ACHN (cell line): ENCODE measurements around the gene OR2M7.
"Not testable (repeated sequence)": the region's sequence is repeated elsewhere in the genome, so short reads cannot be mapped to it uniquely, and the experiment has no call there.

Experiments used
- DNase-seq: peaks from one replicate; pipeline ENCODE4 v3.0.0-alpha.2; 2015
- in situ Hi-C: cut with HindIII; loops from 2 replicates; pipeline ENCODE4 v1.10.0; 2017; ENCODE audit warnings: low sequenced_read_pairs, low pct_ligation_motif_present, low pct_unique_long_range_greater_than_20kb

Gene OR2M7, protein sequence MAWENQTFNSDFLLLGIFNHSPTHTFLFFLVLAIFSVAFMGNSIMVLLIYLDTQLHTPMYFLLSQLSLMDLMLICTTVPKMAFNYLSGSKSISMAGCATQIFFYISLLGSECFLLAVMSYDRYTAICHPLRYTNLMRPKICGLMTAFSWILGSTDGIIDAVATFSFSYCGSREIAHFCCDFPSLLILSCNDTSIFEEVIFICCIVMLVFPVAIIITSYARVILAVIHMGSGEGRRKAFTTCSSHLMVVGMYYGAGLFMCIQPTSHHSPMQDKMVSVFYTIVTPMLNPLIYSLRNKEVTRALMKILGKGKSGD

GRCh38 chr1:248324468-248324867 is at the start of gene OR2M7:
Gene OR2M7 (minus strand): TSS chr1:248324568. CDS start chr1:248324568, 0 bp downstream.
- DNase-seq = no peak
- in situ Hi-C loops = no loop called here

- DNase-seq = no peak
- in situ Hi-C loops = no loop called here
These were observed 49.4 kb upstream of the OR2M7 start for GRCh38 chr1:248373761-248374160.

DNA sequence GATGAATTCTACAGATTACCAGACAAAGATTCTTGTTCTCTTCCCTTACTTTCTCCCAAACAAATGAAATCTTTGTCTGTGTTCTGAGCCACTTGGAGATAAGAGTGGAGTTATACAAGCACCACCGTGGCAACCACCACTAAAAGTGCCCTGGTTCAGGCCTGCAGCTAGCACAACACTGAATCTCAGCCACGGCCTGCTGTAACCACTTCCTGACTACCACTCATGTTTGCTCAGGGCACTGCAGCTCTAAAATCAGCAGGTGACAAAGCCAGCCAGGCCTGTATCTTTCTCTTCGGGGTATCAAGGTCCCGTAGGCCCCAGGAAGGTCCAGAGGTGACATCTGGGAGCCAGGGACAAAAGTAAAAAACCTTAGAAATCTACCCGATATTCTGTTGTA is 48.0 kb upstream of the OR2M7 start:
- no peak for DNase-seq
- in situ Hi-C loops = no loop called here

DNA sequence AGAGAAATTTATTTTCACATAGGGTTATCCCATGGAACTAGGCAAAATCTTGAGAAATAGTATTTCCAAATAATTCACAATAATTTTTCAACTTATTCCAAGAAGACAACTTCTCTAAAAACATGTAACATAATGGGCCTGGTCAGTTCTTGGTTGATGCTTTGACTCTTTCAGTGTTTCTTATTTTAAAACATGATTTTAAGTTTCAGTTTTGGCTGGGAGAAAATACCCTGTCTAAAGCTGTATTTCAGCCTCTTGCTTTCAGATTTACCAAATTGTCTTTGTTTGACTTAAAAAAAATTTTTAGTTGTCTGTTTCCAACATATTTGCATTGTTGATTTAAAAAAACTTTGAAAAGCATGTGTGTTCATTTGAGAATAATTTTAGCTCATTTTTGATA is 42.2 kb upstream of the OR2M7 start:
- in situ Hi-C loops = no loop called here
- DNase-seq = no peak

- in situ Hi-C loops = no loop called here
These were observed 36.9 kb upstream of the OR2M7 start, which contains the start of gene OR2T4 for GRCh38 chr1:248361121-248361715. Gene OR2T4 (plus strand): TSS chr1:248361665. CDS start chr1:248361665, 0 bp downstream.

GRCh38 chr1:248359415-248359814 is 35.0 kb upstream of the OR2M7 start:
- in situ Hi-C loops = no loop called here

More at GRCh38 chr1:248361121-248361715, 36.9 kb upstream of the OR2M7 start, which contains the start of gene OR2T4:
- DNase-seq = no peak

GRCh38 chr1:248348475-248348874 is 24.1 kb upstream of the OR2M7 start, which contains the start of gene OR14C36:
Gene OR14C36 (plus strand): TSS chr1:248348775. CDS start chr1:248348775, 0 bp downstream.
- in situ Hi-C loops = no loop called here
- no peak for DNase-seq

More at GRCh38 chr1:248359415-248359814, 35.0 kb upstream of the OR2M7 start:
- DNase-seq = no peak

- in situ Hi-C loops = no loop called here
- no peak for DNase-seq
These were observed 19.1 kb upstream of the OR2M7 start for GRCh38 chr1:248343451-248343850.

DNA sequence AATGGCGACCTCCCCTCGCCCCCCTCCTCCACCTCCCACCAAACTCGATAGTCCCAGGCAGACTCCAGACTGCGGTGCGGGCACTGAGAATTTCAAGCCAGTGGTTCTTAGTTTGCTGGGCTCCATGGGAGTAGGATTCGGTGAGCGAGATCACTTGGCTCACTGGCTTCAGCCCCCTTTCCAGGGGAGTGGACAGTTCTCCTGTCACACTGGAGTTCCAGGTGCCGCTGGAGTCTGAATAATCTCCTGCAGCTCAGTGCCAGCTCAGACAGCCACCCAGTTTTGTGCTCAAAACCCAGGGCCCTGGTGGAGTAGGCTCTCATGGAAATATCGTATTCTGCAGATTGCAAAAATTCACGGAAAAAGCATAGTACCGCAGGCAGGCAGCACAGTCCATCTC is 7.6 kb downstream of the OR2M7 start:
- no peak for DNase-seq
- in situ Hi-C loops = no loop called here

DNA sequence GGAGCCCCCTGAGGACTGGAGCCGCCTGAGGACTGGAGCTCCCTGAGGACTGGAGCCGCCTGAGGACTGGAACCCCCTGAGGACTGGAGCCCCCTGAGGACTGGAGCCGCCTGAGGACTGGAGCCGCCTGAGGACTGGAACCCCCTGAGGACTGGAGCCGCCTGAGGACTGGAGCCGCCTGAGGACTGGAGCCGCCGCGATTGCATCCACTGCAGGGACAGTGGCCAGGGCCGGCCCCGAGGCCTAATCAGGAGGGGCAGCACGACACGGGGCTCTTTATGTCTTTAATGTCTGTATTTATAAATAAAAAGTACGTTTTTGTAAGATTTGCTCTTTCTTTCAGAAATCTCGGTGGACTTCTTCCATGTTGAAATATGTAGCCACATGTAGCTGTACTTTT is 17.6 kb downstream of the OR2M7 start:
- DNase-seq, in situ Hi-C loops: not testable (repeated sequence)

- in situ Hi-C loops = no loop called here
These were observed 18.3 kb downstream of the OR2M7 start for GRCh38 chr1:248306103-248306502.

GRCh38 chr1:248305672-248306071 is 18.7 kb downstream of the OR2M7 start:
- DNase-seq, in situ Hi-C loops: not testable (repeated sequence)

More at GRCh38 chr1:248306103-248306502, 18.3 kb downstream of the OR2M7 start:
- DNase-seq = no peak

DNA sequence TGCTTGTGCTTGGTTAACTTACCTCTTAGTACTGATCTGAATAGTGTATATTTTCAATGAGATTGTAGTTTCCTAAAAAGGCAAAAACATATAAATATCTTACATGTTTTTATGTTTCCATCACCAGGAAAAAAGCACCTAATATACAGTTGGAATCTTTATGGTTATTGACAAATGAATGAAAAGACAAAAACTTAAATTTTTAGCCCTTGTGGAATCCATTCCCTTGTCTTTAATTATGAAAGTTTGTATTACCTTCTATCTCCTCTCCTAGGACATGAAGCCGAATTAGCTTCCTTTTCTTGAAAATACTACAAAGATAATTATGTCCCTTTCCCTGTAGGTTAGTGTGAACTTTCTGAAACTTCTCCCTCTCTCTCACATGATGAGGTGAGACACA is 21.0 kb downstream of the OR2M7 start, which contains the start of gene OR2T12:
Gene OR2T12 (minus strand): TSS at position 101 of the 400 bp plus-strand sequence. CDS start 7,846 bp downstream, outside the sequence.
- DNase-seq = no peak
- in situ Hi-C loops = no loop called here

- in situ Hi-C loops = no loop called here
- DNase-seq = no peak
These were observed 36.0 kb downstream of the OR2M7 start for GRCh38 chr1:248288391-248288790.

- in situ Hi-C loops = no loop called here
- DNase-seq = no peak
These were observed 46.5 kb downstream of the OR2M7 start, which contains the start of gene OR2T33 for GRCh38 chr1:248277876-248278275. Gene OR2T33 (minus strand): TSS chr1:248277976. CDS start chr1:248273814, 4,162 bp downstream.
